ENCODE data around the gene BEGAIN. TPM values are rescaled to one million over a fixed set of nuclear protein-coding genes. Genes with fewer than 3 reads are reported as not detected.

BEGAIN gene
- total and polyA plus RNA-seq, 9 of the 15 experiments (the other 6 are each of a cell fraction or from before 2014, with no cell fraction given): 0.07 to 0.68 (median 0.55) TPM; not detected in 3

DNA sequence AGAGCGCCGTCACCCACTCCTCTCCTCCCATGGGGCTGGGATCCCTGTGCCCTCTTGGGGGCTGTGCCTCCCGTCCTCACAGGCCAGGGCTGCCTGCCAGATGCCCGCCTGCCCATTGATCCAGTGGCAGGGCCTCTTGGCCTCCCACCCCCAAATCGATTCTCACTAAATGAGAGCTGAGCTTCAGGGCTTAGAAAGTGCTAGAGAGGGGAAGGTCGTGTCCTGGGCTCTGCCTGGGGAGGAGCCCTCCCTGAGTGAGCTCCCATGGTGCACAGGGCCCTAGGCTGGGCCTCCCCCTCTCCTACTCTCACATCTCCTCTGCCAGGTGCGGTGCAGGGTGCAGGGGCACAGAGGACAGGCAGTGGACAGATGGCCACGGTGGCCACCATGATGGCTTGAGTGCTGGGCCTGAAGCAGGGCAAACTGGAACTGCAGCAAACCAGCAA lies 9.2 kb downstream of the BEGAIN start (continued):
- TF ChIP-seq, protein P1, sequence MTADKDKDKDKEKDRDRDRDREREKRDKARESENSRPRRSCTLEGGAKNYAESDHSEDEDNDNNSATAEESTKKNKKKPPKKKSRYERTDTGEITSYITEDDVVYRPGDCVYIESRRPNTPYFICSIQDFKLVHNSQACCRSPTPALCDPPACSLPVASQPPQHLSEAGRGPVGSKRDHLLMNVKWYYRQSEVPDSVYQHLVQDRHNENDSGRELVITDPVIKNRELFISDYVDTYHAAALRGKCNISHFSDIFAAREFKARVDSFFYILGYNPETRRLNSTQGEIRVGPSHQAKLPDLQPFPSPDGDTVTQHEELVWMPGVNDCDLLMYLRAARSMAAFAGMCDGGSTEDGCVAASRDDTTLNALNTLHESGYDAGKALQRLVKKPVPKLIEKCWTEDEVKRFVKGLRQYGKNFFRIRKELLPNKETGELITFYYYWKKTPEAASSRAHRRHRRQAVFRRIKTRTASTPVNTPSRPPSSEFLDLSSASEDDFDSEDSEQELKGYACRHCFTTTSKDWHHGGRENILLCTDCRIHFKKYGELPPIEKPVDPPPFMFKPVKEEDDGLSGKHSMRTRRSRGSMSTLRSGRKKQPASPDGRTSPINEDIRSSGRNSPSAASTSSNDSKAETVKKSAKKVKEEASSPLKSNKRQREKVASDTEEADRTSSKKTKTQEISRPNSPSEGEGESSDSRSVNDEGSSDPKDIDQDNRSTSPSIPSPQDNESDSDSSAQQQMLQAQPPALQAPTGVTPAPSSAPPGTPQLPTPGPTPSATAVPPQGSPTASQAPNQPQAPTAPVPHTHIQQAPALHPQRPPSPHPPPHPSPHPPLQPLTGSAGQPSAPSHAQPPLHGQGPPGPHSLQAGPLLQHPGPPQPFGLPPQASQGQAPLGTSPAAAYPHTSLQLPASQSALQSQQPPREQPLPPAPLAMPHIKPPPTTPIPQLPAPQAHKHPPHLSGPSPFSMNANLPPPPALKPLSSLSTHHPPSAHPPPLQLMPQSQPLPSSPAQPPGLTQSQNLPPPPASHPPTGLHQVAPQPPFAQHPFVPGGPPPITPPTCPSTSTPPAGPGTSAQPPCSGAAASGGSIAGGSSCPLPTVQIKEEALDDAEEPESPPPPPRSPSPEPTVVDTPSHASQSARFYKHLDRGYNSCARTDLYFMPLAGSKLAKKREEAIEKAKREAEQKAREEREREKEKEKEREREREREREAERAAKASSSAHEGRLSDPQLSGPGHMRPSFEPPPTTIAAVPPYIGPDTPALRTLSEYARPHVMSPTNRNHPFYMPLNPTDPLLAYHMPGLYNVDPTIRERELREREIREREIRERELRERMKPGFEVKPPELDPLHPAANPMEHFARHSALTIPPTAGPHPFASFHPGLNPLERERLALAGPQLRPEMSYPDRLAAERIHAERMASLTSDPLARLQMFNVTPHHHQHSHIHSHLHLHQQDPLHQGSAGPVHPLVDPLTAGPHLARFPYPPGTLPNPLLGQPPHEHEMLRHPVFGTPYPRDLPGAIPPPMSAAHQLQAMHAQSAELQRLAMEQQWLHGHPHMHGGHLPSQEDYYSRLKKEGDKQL (CRISPR knock-in tag; IDR thresholded peaks at IDR 0.05; ENCODE audit: borderline replicate concordance): no peak
- TF ChIP-seq NR2C2 (CRISPR knock-in tag; IDR thresholded peaks at IDR 0.05) (no peak), NR2C2 (tag; IDR thresholded peaks at IDR 0.05) (no peak)

DNA sequence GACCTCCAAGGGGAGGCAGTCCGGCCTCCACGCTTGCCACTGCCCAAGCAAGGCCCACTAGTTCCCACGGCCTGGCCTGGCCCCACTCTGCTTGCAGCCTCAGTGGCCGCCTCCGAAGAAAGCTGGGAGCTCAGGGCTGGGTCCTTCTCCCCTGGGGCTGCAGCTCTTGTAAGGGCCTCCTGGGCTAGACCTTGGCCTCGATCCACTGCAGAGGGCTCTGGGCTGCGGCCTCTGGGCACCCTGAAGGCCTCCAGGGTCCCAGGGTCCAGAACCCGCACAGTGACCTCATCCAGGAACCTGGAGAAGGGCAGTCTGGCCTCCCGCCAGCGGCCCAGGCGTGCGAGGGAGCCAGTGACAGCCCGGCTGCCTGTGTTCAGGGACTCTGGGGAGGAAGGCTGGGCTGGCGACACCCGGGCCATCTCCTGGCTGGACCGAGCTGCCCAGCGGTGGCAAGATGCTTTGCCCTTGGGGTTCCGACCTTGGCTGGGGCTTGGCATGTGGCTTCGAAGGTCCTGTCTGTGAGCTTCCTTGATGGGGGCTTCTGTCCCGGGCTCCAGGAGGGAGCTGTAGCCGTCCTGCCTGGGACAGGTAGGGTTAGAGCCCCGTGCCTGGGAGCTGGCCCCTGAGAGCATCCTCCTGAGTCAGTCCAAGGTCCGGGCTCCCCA lies 9.8 kb downstream of the BEGAIN start:
- Histone ChIP-seq H3K79me2 (ENCODE audit: control insufficient read depth, insufficient read depth, low read length) (no peaks in the 10 kb centered on the region), H3K4me2 (ENCODE audit: insufficient read depth, low read length) (no peak overlapping the region), H3K36me3 (ENCODE audit: control insufficient read depth, insufficient read depth, low read length) (no peaks in the 10 kb centered on the region), H3K27ac (ENCODE audit: extremely low read depth, low read depth, low read length) (no peak overlapping the region), H3K27me3 (ENCODE audit: control insufficient read depth in 2 of 2, insufficient read depth in 2 of 2, low read length in 2 of 2) (peaks cover 0 to 14% of the 10 kb centered on the region in 2 experiments; a peak in 3 of 5 replicates), H3K9ac (ENCODE audit: insufficient read depth in 1 of 2, low read depth in 2 of 2, low read length in 2 of 2) (no peak overlapping the region; a peak in 1 of 4 replicates), H3K4me3 (no peak overlapping the region), H2AFZ (ENCODE audit: low read depth, low read length) (no peak overlapping the region), H4K20me1 (replicated peaks; ENCODE audit: control insufficient read depth, insufficient read depth, low read length) (peaks cover 5% of the 10 kb centered on the region; the same call in 1 of the 2 replicates), H3K9me3 (replicated peaks; ENCODE audit: control insufficient read depth, insufficient read depth, low read depth, low read length) (no peaks in the 10 kb centered on the region), H3K4me1 (replicated peaks in 1 of 2; ENCODE audit: control insufficient read depth in 2 of 2, insufficient read depth in 2 of 2, low read length in 2 of 2) (peaks cover 0 to 19% of the 10 kb centered on the region in 2 experiments; a peak in 2 of 5 replicates), H3K9me1 (ENCODE audit: control insufficient read depth, insufficient read depth, low read length) (no peaks in the 10 kb centered on the region)
- WGBS (ENCODE audit: insufficient coverage, low coverage, missing lambda C conversion rate): 29% methylated on average over 15 of the region's 23 CpGs
- no peak for DNase-seq (ENCODE audit: extremely low read depth in 1 of 4, low spot score in 3 of 4)
- FAIRE-seq: no peak
- TF ChIP-seq NFIC (IDR thresholded peaks at IDR 0.05): 0 out of 2 replicates have a peak, but pooled peaks have one; percentile 26
- no peak for TF ChIP-seq MYBL2 (IDR thresholded peaks at IDR 0.05; ENCODE audit: low read depth)
- no peak for TF ChIP-seq MYBL2 (CRISPR knock-in tag; IDR thresholded peaks at IDR 0.05; ENCODE audit: borderline replicate concordance)
- in situ Hi-C loops (cut with MboI): no loop called here
- POLR2A ChIA-PET: interaction anchor here (0.6 kb wide), 1 partner anchor 8 kb away, joined by 5 read pairs; no protein-coding TSS in a partner anchor
- CTCF ChIA-PET (ENCODE audit: low intra/inter-chr PET ratio): no interaction called here
- no TSS peak for BruUV-seq (replicated peaks)
- intact Hi-C loops (cut with micrococcal nuclease): no loop called here
- no peak for ATAC-seq

Data from K562 (cell line).